Right kidney (tissue), 1 donor: ENCODE measurements around the gene MOCS1.

Experiments
- DNase-seq: peaks from one replicate; pipeline ENCODE4 v3.0.0-alpha.2; 2016

The MOCS1 gene

DNA sequence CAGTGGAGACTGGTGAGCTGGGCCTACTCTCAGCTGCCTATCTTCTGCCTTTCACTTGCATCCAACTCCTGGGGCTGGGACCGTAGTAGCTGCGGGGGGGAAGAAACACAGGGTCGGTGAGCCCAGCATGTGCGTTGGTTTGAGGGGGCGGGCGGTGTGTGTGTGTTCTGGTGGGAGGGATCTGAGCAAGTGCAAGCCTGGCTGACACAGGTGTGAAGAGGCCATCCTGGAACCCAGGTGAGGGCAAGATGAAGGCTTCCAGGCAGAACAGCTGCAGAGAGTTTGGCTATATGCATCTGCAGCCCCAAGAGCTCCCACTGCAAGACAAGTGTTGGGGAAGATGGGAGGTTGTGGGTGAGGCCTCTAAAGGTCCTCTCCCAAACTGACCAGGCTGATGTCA, 30.6 kb downstream of the MOCS1 start:
- no peak for DNase-seq

- no peak for DNase-seq
Measured at GRCh38 chr6:39902786-39903465, 31.3 kb downstream of the MOCS1 start.

DNA sequence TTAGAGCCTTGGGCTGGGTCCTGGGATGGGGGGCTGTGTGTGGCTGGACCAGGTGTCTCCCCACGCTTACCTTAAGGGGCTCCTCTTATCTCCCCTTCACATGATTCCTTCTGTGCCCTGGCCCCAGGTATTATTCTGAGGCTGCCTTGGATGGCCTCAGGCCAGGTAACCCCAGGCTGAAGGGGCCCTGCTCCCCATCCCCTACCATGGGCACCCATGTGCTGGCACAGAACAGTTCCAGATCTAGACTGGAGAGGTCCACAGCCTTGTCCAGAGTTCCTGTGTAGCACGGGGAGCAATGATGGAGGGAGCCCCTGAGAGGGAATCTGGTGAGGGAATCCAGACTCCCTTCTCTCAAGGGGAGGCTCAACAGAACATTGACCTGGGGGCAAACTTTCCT, 32.1 kb downstream of the MOCS1 start:
- DNase-seq = no peak

DNA sequence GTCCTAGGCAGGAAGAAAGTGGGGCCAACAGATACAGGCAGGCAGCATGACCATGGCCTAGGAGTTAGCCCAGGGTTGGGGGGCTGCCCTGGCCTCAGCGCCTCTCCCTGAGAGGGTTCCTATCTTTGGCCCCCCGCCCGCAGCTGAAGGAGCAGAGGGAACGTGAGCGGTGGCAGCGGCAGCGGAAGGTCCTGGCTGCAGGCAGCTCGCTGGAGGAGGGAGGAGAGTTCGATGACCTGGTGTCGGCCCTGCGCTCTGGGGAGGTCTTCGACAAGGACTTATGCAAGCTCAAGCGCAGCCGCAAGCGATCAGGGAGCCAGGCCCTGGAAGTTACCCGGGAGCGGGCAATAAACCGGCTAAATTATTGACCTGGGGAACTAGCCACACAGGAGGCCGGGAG, 32.6 kb downstream of the MOCS1 start:
- no peak for DNase-seq

GRCh38 chr6:39901116-39901655, 33.1 kb downstream of the MOCS1 start:
- no peak for DNase-seq

GRCh38 chr6:39899554-39900295, 34.5 kb downstream of the MOCS1 start:
- no peak for DNase-seq

DNA sequence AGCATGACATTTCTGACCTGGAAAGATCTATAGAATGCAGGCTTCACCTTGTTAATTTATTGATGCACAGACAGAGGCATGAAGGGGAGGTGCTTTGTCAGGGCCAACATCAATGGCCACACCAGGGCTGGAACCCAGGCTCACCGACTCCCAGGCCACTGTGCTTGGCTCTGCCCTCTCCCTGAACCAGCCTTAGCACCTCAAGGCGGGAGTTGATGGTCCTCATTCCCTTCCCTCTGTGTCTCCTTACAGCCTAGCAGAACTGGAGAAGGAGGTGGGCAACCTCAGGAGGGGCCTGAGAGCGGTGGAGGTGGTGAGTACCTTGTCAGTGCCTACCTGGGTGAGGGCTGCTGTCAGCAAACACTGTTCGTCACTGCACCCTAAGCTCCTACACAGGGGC, 35.6 kb downstream of the MOCS1 start:
- no peak for DNase-seq

DNA sequence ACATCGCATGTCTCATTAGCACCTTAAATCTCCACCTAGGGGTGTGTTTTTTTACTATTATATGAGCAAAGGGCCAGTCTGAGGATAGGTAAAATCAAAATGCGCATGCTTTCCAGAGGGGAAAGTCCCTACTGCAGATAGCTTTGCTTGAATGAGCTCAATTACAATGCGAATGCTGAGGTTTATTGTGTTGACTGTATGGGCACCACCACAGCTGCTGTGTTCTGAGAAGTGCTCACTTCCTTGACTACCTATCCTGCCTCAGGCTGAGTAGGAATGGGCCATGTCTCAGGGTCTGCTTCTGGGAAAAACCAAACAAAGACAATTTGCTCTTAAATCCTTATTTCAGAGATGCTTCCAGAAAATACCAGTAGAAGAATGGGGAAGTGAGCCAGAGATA, 36.6 kb downstream of the MOCS1 start:
- no peak for DNase-seq

GRCh38 chr6:39896701-39897100, 37.6 kb downstream of the MOCS1 start:
- DNase-seq = no peak

- no peak for DNase-seq
Measured at GRCh38 chr6:39893286-39893685, 41.0 kb downstream of the MOCS1 start.

DNA sequence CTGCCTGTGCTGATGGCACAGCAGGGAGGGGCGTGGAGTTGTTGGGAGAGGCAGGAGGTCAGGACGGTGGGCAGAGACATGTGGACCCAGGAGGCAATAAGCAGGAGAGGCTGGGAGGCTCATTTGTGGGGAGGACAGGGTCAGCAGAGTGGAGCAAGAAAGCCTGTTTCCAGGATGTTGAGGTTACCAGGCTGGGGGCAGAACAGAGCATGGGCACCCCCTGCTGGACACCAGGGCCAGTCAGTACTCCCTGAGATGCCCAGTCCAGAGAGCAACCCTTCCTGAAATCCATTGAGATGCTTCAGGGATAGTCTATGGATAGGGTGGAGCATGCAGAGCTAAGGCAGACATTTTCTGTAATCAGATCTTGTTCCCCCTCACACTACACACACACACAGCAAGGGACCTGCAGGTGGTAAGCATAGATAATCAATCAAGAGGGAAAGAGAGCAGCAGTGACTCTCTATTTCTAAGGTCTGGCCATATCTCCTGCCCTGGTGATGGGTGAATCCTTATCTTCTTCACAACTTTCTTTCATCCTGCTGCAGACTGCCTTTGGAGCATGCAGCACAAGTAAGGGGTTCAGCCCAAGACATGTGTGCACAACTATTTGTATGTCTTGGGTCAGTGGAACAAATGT, 41.7 kb downstream of the MOCS1 start:
- DNase-seq = peak; percentile 51

GRCh38 chr6:39891976-39892375, 42.3 kb downstream of the MOCS1 start:
- DNase-seq = no peak

GRCh38 chr6:39891353-39891752, 42.9 kb downstream of the MOCS1 start:
- DNase-seq = no peak

DNA sequence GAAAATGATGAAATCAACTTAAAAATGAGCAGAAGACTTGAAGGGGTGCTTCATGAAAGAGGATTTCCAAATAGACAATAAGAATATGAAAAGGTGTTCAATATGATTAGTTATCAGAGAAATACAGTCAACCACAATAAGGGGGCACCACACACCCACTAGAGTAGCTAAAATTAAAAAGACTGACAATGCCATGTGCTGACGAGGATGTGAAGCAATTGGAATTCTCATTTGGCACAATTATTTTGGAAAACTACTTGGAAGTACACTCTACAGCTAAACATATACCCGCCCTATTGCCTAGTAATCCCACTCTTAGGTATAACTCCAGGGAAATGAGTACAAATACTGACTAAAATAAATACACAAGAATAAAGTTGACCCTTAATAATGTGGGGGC, 45.0 kb downstream of the MOCS1 start:
- no peak for DNase-seq

GRCh38 chr6:39887692-39888450, 46.4 kb downstream of the MOCS1 start:
- DNase-seq = peak; percentile 42

DNA sequence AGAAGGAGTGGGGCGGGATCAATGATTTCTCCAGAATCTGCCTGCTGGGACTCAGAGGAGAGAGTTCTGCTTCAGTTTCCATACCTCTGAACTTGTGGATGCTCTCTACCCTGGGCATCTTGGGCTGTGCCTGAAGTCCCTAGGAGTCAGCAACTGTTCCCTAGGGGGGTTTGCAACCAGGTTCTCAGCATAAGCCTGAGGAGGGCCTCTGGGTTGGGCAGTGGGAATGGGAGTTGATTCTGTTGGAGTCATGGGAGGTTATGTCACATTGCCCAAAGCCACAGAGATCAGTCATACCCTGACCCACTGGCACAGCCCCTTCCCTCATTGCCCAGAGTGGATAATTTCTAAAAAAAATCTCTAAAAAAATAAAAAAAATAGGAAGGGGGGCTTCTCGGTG, 47.4 kb downstream of the MOCS1 start:
- no peak for DNase-seq

DNA sequence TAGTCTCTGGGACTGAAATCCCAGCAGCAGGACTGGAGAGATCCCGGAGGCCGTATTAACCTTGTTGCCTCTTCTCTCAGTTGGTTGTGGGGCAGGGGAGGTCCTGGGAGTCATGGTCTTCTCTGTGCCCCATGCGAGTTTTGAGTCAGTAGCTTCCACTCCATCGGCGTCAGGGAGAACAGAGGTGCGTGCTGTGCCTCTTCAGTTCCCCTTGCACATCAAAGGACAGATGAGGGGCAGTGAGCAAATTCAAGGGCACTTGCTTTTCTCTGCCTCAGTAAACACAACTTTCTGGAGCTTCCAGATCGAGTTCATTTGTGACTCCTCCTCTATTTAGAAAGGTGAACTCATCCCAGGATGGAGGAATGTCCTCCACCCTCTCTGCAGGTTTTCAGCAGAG, 48.6 kb downstream of the MOCS1 start:
- no peak for DNase-seq

GRCh38 chr6:39884696-39885095, 49.6 kb downstream of the MOCS1 start:
- no peak for DNase-seq

- DNase-seq = peak; percentile 55
Measured at GRCh38 chr6:39882531-39882899, 51.7 kb downstream of the MOCS1 start.

GRCh38 chr6:39881851-39882530, 52.3 kb downstream of the MOCS1 start:
- DNase-seq = no peak

DNA sequence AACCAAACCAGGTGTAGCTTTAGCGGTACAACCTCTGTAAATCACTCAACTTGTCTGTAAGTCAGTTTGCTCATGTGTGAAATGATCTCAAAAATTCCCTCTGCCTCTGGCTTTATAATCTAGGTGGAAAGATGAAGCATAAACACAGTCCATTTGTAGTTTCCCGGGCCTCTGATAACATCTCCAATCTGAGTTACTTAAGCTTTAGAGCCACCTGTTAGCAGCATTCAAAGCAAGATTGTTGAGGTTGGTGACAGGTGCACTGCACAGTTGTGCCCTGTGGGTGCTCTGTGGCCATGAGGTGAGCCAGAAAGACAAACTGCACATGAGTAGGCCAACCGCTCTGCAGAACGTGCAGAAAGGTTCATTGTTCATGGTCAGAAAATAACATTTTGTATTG, 53.7 kb downstream of the MOCS1 start:
- no peak for DNase-seq

GRCh38 chr6:39879535-39879934, 54.7 kb downstream of the MOCS1 start:
- DNase-seq = no peak
